Measurements from ENCODE around the gene FAM81A. TPM values are rescaled to one million over a fixed set of nuclear protein-coding genes. Genes with fewer than 3 reads are reported as not detected.
A peak's percentile ranks its signal among the peaks of the same experiment; 100 is the strongest.

Gene FAM81A
- total RNA-seq, 4 donors from 2014 or later: 1.3 to 2.3 (median 2.1) TPM

- intact Hi-C loops (cut with DNase I; ENCODE audit: low total_unique reads): no loop called here
- no peak for DNase-seq (ENCODE audit: low spot score in 2 of 2)
- TF ChIP-seq CTCF (IDR thresholded peaks at IDR 0.05) (no peak), POLR2A (IDR thresholded peaks at IDR 0.05) (no peak)
- no peak overlapping the region for H3K4me3 ChIP-seq (ENCODE audit: low read depth, poor library complexity, severe bottlenecking)
- 62 to 65% methylated on average over 7 of the region's 7 CpGs for WGBS, 2 donors
Observed at GRCh38 chr15:59439576-59439975, 1.6 kb downstream of the FAM81A start.

- intact Hi-C loops (cut with DNase I; ENCODE audit: low total_unique reads): no loop called here
- 80 to 81% methylated on average over 8 of the region's 8 CpGs for WGBS, 2 donors
Observed at GRCh38 chr15:59443341-59444072, 5.5 kb downstream of the FAM81A start.

GRCh38 chr15:59444081-59444835, 6.3 kb downstream of the FAM81A start:
- no peak for TF ChIP-seq POLR2A (IDR thresholded peaks at IDR 0.05)
- intact Hi-C loops (cut with DNase I; ENCODE audit: low total_unique reads): no loop called here
- 75 to 88% methylated on average over 11 of the region's 11 CpGs for WGBS, 2 donors
- DNase-seq (ENCODE audit: low spot score in 2 of 2): peak in 1 of 2 donors; percentile 36
- H3K4me3 ChIP-seq (ENCODE audit: low read depth, poor library complexity, severe bottlenecking): no peak overlapping the region

More at GRCh38 chr15:59443341-59444072, 5.5 kb downstream of the FAM81A start:
- no peak for TF ChIP-seq CTCF (IDR thresholded peaks at IDR 0.05)
- TF ChIP-seq POLR2A (IDR thresholded peaks at IDR 0.05): no peak
- DNase-seq (ENCODE audit: low spot score in 2 of 2): peak in 1 of 2 donors; percentile 57
- no peak overlapping the region for H3K4me3 ChIP-seq (ENCODE audit: low read depth, poor library complexity, severe bottlenecking)

GRCh38 chr15:59444980-59445545, 7.1 kb downstream of the FAM81A start:
- H3K4me3 ChIP-seq (ENCODE audit: low read depth, poor library complexity, severe bottlenecking): no peak overlapping the region
- intact Hi-C loops (cut with DNase I; ENCODE audit: low total_unique reads): no loop called here
- DNase-seq (ENCODE audit: low spot score in 2 of 2): peak in 1 of 2 donors; percentile 63
- TF ChIP-seq CTCF (IDR thresholded peaks at IDR 0.05): no peak
- TF ChIP-seq POLR2A (IDR thresholded peaks at IDR 0.05): no peak
- 67 to 74% methylated on average over 11 of the region's 11 CpGs for WGBS, 2 donors

GRCh38 chr15:59446232-59446957, 8.4 kb downstream of the FAM81A start:
- intact Hi-C loops (cut with DNase I; ENCODE audit: low total_unique reads): no loop called here
- WGBS, 2 donors: 72 to 78% methylated on average over 3 of the region's 3 CpGs
- DNase-seq (ENCODE audit: low spot score in 2 of 2): peak in 1 of 2 donors; percentile 53
- no peak overlapping the region for H3K4me3 ChIP-seq (ENCODE audit: low read depth, poor library complexity, severe bottlenecking)
- TF ChIP-seq POLR2A (IDR thresholded peaks at IDR 0.05): no peak
- no peak for TF ChIP-seq CTCF (IDR thresholded peaks at IDR 0.05)
